Activated CD8-positive, alpha-beta memory T cell treated with anti-CD3 and anti-CD28 coated beads for 24 hours (primary cell): ENCODE measurements around the gene LRRC4B.

Experiments used
- DNase-seq: peaks from one replicate; pipeline ENCODE4 v3.0.0-alpha.2; 2020

Gene LRRC4B

DNA sequence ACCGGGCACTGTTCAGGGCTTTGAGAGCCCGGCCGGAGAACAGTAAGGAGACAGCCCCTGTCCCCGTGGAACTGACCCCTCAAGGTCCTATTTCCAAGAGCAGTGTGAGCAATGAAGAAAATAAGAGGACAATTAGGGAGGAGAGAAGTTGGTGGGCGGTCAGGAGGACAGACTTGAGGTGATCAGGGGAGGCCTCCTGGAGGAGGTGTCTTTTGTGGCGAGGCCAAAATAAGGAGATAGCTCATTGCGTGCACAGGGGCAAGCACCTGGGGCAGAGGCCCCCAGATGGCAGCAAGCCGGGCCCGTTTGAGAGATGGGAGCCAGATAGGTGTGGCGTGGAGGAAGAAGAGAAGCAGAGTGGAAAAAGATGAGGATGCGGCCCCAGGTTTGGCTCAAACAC, 2.8 kb upstream of the LRRC4B start:
- no peak for DNase-seq

DNA sequence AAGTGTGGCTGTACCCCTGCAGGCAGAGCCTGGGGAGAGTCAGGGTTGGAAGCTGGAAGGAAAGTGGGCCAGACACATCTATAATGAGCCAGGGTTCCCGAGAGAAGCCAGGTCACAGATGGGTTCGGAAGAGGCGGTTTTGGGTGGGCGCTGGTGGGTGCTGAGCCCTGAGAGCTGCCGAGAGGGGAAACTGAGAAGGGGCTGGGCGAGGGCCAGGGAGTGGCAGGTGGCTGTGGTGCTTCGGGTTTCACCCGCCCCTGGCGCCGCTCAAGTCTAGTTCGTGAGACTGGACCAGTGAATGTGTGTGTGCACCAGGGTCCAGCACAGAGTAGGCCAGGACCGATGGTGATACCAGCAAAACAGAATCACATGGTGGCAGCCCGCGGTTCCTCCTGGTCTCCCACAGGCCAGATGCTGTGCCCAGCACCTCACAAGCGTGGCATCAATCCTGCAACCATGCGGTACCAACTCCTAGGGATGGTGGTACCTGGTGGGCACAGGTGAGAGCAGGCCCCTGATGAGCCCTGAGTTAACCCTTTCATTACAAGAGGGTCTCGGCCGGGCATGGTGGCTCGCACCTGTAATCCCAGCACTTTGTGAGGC, 1.8 kb upstream of the LRRC4B start:
- no peak for DNase-seq

- DNase-seq = no peak
Measured at GRCh38 chr19:50568728-50569698, 778 bp upstream of the LRRC4B start.

GRCh38 chr19:50567052-50567841, 988 bp downstream of the LRRC4B start:
- DNase-seq = no peak

DNA sequence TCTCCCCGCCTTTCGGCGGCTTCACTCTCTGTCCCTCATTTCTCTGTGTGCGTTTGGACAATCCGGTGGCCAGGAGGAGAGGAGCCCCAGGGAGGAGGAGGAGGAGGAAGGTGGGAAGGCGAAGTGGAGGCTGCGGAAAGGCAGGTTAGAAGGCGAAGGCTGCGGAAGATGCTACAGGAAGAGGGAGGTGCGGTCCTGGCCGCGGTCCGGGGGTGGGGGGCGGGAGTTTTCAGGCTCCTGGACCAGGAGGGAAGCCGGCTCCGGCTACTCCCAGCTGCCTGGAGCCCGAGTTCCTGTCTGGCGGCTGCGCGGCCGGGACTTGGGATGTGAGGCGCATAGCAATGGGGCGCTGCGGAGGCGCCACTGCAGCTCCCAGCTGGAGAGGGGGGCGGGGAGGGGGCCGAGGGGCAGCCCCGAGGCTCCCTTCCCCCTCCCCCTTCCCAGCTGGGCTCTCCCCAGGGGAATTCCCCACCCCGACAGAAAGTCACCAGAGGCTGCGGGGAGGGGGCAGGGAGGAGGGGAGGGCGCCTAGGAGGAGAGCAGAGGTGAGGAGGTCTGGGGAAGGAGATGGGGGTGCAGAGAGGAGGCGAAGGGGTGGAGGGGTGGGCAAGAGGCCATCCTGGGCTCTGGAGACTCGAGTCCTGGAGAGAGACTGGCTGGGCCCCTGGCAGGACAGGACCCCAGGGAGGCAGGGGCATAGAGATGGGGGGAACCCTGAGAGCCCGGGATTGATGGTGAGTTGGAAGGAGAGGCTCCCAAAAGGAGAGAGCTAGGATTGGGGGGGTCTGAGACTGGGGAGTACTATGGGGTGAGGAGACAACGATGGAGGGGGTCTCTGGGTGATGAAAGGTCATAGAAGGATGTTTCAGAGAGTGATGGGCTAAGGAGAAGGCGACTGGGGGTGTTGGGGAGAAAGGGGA, 2.0 kb downstream of the LRRC4B start:
- DNase-seq = no peak

DNA sequence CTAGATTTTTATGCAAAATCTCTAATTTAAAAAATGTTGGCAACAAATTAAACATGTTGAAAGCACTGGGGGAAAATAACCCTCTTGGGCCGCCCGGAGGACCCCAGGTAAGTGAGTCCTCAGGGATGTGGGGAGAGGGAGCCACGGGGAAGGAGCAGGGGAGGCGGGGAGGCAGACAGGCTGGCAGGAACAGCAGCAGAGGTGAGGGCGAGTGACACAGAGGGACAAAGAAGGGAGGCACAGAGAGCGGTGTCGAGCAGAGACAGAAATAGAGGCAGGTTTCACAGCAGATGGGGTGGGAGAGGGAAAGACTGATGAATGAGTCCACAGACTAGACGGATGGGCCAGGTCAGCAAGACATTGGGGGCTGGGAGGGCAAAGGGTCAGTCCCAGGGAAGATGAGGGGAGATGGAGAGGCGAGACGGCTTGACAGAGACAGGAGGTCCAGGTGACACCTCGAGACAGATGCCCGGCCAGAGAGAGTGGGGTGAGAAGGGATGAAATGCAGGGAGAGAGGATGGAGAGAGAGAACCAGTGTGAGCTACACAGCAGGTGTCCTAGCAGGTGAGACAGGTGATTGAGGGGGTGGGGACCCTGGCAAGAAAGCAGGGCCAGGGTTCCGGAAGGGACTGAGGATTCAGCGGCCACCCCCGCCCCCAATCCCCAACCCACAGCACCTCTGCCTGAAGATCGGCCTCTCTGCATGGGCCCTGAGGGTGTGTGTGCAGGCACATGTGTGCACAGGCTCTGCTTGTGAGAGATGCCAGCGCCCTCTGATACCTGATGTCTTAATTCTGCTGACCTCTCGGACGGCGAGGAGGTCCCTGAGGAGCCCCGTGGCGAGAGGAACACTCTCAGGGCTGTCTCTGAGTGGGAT, 3.8 kb downstream of the LRRC4B start:
- no peak for DNase-seq

DNA sequence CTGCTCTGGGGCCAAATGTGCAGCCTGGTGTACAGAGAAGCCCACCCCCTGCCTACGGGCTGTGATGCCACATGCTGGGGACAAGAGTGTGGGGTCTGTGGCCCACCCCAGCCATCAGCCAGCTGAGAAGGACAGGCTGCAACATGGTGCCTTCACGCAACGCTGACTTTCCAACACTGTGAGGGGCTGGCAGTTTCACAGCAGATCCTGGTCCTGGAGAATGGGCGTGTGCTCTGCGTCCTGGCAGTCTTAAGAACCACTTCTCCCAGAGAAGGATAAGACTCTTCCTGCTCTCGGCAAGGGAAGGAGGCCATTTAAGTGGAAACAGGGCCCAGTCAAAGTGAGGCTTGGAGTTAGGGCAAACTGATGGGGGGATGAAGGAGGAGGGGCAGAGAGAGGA, 4.6 kb downstream of the LRRC4B start:
- DNase-seq = no peak

DNA sequence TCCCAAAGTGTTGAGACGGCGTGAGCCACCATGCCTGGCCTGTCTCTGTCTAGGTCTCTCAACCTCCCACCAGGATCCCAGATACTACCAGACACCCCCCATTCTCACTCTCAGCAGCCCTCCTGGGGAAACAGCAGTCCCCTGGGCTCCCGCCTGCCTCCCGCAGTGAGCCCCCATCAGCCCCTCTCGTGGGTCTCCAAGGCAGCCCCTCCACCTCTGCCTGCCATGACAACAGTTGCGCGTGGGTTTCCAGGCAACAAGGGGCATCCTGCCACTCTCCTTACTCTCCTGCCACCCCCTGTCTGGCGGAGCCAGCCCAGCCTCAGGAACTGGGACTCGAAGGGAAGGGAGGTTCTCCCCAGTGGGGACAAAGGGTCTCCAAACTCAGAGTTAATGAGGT, 5.2 kb downstream of the LRRC4B start:
- no peak for DNase-seq

GRCh38 chr19:50562329-50562728, 5.9 kb downstream of the LRRC4B start:
- DNase-seq = no peak

- no peak for DNase-seq
Measured at GRCh38 chr19:50559636-50560035, 8.6 kb downstream of the LRRC4B start.

- DNase-seq = no peak
Measured at GRCh38 chr19:50558449-50558848, 9.8 kb downstream of the LRRC4B start.

GRCh38 chr19:50558039-50558438, 10.2 kb downstream of the LRRC4B start:
- DNase-seq = no peak

DNA sequence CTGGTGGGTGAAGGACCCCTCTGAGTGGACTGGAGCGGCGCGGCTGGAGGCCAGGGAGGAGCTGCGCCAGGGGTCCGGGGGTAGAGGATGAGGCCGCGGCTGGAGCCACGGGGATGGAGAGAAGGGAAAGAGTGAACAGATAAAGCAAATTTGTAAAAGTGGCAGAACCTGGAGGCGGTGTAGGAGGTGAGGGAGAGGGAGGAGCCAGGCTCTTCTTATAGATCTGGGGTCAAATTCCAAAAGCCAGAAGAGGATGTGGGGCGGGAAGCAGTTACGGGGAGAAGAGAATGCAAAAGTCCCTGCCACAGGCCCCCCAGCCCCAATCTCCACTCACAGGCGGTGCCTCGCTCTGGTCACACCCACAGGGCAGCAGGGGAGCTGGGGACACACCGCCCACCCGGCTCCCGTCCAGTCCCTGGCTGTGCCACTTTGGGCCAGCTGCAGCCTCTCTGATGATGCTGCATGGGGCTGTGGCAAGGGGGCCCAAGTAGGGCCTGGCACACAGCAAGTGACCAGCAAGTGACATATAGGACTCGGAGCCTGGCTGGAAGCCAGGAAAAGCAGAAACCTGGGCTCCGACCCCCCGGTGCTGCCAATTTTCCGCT, 11.1 kb downstream of the LRRC4B start:
- no peak for DNase-seq

DNA sequence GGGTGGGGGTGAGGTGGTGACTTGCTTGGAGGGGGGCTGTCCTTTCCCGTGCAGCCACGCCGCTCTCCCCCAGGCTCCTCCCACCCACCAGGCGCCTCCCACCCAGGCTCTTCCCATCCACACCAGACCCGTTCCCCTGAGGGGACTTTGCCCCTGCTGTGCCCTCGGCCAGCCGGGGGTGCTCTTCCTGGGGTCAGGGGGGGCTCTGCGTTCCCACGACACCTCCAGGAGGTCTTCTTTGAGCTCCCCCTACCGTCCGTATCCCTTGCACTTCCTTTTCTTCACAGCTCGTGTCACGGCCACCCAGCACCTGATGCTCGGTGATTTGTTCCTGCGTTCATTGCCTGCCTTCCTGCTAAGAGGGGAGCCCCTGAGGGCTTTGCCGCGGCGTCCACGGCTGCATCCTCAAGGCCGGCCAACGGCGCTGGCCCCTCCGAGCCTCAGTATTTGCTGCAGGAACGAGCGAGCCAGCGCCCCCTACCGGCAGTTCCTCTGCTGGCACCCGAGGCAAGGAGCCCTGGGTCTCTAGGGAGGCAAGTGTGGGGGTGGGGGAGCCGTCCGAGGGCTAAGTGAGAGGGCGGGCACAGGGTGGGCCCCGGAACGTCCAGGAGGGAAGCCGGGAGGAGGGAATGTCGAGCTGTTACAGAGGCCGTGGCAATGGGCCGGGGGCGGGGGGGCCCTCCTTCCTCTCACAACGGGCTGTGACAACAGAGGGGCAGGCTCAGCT, 11.8 kb downstream of the LRRC4B start:
- DNase-seq = peak; percentile 91

DNA sequence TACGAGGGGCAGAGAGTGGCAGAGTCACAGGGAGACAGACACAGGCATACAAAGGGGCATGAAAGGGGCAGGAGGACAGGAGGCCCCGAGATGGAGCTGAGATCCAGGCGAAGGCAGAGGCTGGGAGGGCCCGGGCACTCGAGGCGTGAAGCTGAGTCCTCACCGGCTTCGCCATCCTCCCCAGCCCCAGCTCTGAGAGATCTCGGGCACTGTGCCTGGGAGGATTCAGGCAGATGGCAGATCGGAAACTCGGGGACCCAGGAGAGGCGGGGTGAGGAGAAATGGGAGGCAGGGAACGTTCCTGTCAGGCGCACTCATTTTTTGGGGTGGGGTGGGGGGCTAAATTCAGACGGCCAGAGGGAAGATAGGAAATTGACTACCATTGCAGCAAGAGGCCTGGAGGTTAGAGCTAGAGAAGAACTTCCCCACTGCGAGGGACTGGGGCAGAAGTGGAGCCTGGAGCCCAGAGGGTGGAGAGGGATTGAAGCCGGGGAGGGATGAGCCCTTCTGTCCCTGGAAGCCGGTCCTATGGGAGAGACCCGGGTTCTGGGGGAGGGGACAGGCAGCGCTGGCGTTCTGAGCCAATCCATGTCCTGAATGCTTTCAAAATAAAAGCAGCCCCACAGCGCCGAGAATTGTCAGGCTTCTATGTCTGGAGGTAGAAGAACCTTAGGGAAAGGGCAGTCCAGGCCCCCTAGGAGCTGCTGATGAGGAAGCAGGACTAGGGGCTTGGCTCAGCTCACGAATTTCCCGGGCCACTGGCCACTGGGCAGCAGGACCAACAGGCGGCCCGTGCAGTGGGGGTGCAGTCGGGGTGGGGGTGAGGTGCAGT, 12.6 kb downstream of the LRRC4B start:
- no peak for DNase-seq

- no peak for DNase-seq
Measured at GRCh38 chr19:50555033-50555432, 13.2 kb downstream of the LRRC4B start.

DNA sequence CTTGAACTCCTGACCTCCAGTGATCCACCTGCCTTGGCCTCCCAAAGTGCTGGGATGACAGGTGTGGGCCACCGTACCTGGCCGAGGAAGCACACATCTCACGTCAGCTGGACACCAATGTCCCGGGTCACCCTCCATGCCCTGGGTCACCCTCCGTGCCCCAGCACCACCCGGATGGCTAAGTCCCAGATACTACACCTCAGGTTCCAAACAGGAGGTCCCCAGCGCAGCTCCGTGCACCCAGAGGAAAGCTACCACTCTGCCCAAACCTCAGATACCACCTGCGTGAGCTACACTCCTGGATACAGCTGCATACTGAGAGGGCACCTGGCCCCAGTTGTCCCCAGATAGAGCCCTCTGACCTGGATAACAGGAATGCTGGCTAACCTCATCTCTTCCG, 14.0 kb downstream of the LRRC4B start:
- DNase-seq = no peak

GRCh38 chr19:50553134-50553703, 15.0 kb downstream of the LRRC4B start:
- DNase-seq = no peak

- DNase-seq = no peak
Measured at GRCh38 chr19:50552540-50552939, 15.7 kb downstream of the LRRC4B start.
